Cerebellar nuclear complex (tissue), 1 donor: ENCODE measurements around the gene ZNHIT6.

Experiments
- DNase-seq, 2 experiments: peaks; one replicate each; lab custom pipeline; 2025; lab: John Stamatoyannopoulos, UW

The ZNHIT6 gene

DNA sequence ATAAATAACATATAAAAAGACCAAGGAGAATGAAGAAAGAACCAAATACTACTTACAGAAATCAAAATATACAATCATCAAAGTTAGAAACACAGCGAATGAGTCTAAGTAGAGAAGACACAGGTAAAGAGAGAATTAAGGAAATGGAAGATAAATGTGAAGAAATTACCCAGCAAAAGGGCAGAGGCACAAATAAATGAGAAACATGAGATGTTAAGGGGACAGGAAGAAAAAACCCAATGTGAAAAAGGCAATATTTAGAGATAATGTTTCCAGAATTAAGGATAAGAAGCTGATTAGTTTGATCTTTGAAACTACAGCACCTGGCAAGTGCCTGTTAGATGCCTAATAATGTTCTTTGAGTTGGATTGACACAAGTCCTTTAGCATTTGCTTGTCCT lies 86.8 kb downstream of the ZNHIT6 start:
- no peak for DNase-seq

- no peak for DNase-seq
Observed at GRCh38 chr1:85617633-85618100, 90.6 kb downstream of the ZNHIT6 start.

- no peak for DNase-seq
Observed at GRCh38 chr1:85616736-85617135, 91.5 kb downstream of the ZNHIT6 start.

DNA sequence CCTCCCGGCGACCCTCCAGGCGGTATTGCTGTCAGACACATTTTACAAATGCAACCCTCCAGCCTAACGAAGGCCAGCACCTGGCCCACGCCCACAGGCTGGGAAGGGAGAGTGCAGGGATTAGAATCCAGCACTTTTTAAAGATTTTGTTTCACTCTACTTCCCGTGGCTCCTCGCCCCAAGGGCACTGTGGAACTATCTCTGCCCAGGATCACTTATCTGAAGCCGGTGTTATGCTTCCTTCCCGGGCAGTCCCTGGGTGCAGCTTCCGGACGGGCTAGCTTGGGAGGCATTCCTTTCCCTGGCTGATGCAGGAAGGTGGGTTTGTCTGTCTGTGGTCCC lies 91.9 kb downstream of the ZNHIT6 start:
- DNase-seq, result no peak

GRCh38 chr1:85615586-85616363 lies 92.5 kb downstream of the ZNHIT6 start:
- DNase-seq, result no peak

- no peak for DNase-seq
Observed at GRCh38 chr1:85612704-85613361, 95.4 kb downstream of the ZNHIT6 start.

- DNase-seq, result no peak
Observed at GRCh38 chr1:85611856-85612255, 96.4 kb downstream of the ZNHIT6 start.

DNA sequence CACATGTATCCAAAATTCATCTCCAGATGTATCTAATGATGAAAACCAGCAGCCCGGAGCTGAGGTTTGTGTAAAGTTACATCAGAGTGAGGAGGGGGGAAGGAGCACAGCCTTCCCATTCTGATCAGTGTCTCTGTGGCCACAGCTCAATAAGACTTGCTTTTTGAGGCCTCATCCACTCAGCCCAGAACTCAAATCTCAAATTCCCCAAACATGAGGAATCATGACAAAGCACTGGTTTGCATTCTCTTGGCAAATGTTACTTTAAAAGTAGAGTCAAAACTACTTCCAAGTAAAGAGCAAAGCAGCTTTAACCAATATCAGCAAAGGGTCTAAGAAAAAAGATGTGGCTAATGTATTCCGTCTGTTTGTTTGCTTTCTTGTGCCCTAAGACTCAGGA lies 96.8 kb downstream of the ZNHIT6 start:
- DNase-seq, result no peak

DNA sequence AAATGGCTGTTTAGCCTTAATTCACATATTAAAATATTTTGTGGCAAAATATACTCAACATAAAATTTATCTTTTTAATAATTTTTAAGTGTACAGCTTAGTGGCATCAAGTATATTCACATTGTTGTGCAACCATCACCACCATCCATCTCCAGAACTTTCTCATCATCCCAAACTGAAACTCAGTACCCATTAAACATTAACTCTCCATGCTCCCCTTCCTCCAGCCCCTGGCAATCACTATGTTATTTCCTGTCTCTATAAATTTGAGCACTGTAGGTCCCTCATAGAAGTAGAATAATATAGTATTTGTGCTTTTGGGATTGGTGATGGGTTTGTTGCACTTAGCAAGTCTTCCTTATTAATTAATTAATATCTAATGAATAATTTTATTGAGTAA lies 98.3 kb downstream of the ZNHIT6 start:
- DNase-seq, result no peak

DNA sequence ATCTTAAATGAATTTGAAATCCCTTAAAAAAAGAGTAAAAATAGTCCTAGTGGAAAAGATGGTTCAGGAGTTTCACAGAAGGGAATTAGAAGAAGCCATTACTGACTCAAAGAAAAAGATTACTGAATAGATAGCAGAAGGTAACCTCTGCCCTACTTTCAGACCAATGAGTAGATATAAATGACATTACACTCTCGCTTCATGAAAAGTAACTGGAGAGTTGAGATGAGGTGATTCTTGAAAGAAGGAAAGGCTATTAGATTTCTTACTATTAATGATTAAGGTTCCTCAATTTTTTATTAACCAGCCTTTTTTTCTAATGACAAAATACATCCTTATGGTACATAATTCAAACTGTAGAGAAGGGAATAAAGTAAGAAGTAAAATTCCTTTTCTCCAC lies 99.4 kb downstream of the ZNHIT6 start:
- DNase-seq, result no peak

DNA sequence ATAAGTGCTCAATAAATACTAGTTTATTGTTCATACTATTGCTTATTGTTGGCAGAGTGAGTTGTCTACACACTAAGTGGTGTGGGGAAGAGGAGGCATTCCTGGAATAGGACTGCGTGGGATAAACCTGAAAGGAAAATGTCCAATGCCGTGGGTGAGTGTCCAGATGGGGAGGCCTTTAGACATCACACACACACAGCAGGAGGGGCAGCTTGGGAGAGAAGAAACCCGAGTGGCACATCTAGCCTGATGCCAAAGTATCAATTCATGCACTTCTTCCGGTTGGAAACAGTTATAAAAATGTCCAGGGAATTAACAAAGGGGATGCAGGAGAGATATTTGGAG lies 100.3 kb downstream of the ZNHIT6 start:
- no peak for DNase-seq

GRCh38 chr1:85607126-85607920 lies 100.9 kb downstream of the ZNHIT6 start:
- no peak for DNase-seq

DNA sequence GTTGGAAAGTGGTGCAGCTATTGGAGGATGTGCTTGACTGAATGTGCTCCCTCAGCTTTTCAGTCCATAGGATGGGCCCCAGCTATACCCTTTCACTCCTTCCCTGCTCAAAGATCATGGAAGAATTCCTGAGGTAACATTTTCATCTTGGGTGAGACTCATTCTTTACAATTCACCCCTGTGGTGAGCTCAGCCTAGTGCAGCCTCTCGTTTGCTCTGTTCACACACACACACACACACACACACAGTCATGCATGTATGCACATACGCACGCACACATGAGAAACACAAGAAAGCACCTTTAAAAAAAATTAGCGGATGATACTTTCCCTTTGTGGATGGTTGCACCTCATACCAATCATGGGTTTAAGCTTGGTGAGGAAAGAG lies 101.8 kb downstream of the ZNHIT6 start:
- no peak for DNase-seq

GRCh38 chr1:85605484-85606413 lies 102.5 kb downstream of the ZNHIT6 start:
- no peak for DNase-seq

GRCh38 chr1:85604298-85604997 lies 103.8 kb downstream of the ZNHIT6 start:
- no peak for DNase-seq

DNA sequence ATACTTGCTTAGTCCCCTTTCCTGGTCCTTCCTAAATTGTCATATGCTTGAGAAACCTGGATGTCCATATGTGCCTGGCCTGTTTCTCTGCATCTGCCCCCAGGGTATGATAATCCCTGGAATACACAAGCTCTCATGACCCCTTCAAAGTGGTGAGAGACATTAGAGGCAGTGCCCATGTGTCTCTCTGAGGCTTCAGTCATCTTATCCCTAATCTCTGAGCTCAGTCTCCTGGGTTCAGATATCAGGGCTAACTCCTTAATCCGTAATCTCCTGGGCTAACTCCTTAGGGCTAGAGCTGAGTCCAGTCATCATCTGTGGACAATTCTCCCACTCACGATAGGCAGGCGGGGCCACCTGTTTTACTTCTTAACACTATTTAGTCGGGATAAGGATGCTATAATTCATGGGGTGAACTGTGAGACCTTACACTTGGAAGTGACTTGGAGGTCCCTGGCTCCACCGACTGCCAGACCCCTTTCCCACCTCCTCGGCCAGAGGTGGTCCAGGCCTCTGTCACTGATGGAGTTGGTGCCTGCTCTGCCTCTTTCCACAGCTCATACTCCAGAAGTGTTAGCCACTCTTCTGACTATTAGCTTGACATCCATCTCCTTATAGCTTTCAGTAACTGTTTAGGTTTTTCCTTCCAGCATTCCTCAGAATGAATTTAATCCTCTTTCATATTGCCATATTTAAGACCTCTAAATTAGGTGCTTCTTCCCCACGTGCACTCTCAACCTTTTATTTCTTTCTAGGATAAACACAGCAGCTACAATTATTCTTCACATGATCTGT lies 105.0 kb downstream of the ZNHIT6 start:
- no peak for DNase-seq

- DNase-seq, result no peak
Observed at GRCh38 chr1:85602571-85602970, 105.7 kb downstream of the ZNHIT6 start.

GRCh38 chr1:85601901-85602300 lies 106.3 kb downstream of the ZNHIT6 start:
- DNase-seq, result no peak

- DNase-seq, result no peak
Observed at GRCh38 chr1:85599681-85600080, 108.6 kb downstream of the ZNHIT6 start.
